Measurements from ENCODE around the gene RPS6KA4.

DNA sequence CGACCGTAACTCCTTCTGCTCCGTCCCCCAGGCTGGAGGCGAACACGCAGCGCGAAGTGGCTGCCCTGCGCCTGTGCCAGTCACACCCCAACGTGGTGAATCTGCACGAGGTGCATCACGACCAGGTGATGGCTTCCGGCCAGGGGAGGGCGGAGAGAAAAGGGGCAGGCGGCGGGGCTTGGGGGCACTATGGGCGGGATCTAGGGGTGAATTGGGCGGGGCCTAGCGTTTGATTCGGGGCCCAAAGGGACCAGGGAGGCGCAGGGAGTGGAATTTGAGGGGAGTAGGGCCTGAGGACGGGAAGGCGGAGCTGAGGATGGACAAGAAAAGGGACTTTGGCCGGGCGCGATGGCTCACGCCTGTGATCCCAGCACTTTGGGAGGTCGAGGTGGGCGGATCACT lies 9.7 kb downstream of the RPS6KA4 start:
- TF ChIP-seq, protein P1, sequence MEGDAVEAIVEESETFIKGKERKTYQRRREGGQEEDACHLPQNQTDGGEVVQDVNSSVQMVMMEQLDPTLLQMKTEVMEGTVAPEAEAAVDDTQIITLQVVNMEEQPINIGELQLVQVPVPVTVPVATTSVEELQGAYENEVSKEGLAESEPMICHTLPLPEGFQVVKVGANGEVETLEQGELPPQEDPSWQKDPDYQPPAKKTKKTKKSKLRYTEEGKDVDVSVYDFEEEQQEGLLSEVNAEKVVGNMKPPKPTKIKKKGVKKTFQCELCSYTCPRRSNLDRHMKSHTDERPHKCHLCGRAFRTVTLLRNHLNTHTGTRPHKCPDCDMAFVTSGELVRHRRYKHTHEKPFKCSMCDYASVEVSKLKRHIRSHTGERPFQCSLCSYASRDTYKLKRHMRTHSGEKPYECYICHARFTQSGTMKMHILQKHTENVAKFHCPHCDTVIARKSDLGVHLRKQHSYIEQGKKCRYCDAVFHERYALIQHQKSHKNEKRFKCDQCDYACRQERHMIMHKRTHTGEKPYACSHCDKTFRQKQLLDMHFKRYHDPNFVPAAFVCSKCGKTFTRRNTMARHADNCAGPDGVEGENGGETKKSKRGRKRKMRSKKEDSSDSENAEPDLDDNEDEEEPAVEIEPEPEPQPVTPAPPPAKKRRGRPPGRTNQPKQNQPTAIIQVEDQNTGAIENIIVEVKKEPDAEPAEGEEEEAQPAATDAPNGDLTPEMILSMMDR (IDR thresholded peaks at IDR 0.05) = no peak
- no peak for TF ChIP-seq POLR2A (IDR thresholded peaks at IDR 0.05)

All from uterus (tissue), 2 donors.